GM23338 (cell line): ENCODE measurements around the gene BICC1. TPM values are rescaled to one million over a fixed set of nuclear protein-coding genes. Genes with fewer than 3 reads are reported as not detected.

ENCODE experiments used
- ATAC-seq: fragments of 200-7000 bp; cut with Tn5 transposase; 3 replicates; pipeline ENCODE4 v1.9.1; 2020
- DNase-seq: peaks from one replicate; pipeline ENCODE4 v3.0.0-alpha.2; 2015; ENCODE audit warnings: low spot score
- H2AFZ ChIP-seq: fragments of 200-600 bp; sonication (generic); 2 replicates; pipeline ENCODE4 v1.8.0; 2016; ENCODE audit warnings: antibody characterized with exemption, mild to moderate bottlenecking, moderate library complexity
- H3F3A ChIP-seq: fragments of 200-600 bp; sonication (generic); replicated peaks from 2 replicates; pipeline ENCODE4 v1.8.0; 2017; ENCODE audit warnings: antibody characterized with exemption, mixed run types, low read depth
- H3K27ac ChIP-seq: fragments of 200-600 bp; sonication (generic); 2 replicates; pipeline ENCODE4 v1.6.1; 2016; ENCODE audit warnings: low read depth
- H3K27me3 ChIP-seq: fragments of 200-600 bp; sonication (generic); 2 replicates; pipeline ENCODE4 v1.8.0; 2016; ENCODE audit warnings: mild to moderate bottlenecking, mixed run types, moderate library complexity; ENCODE audit not compliant: insufficient read depth
- H3K36me3 ChIP-seq: fragments of 200-600 bp; sonication (generic); 2 replicates; pipeline ENCODE4 v1.8.0; 2016; ENCODE audit warnings: mild to moderate bottlenecking; ENCODE audit not compliant: insufficient read depth
- H3K4me1 ChIP-seq: fragments of 200-600 bp; sonication (generic); 2 replicates; pipeline ENCODE4 v1.8.0; 2016; ENCODE audit warnings: mild to moderate bottlenecking, moderate library complexity; ENCODE audit not compliant: insufficient read depth
- H3K4me2 ChIP-seq: fragments of 200-600 bp; sonication (generic); 2 replicates; pipeline ENCODE4 v1.7.1; 2017; ENCODE audit warnings: mixed run types
- H3K4me3 ChIP-seq: fragments of 200-600 bp; sonication (generic); 2 replicates; pipeline ENCODE4 v1.6.1; 2016; ENCODE audit warnings: mixed run types
- H3K79me2 ChIP-seq: fragments of 200-600 bp; sonication (generic); replicated peaks from 2 replicates; pipeline ENCODE4 v1.8.0; 2017; ENCODE audit warnings: mild to moderate bottlenecking; ENCODE audit not compliant: insufficient read depth
- H3K9me2 ChIP-seq: fragments of 200-600 bp; sonication (generic); 2 replicates; pipeline ENCODE4 v1.8.0; 2017; ENCODE audit not compliant: insufficient read depth
- H4K20me1 ChIP-seq: fragments of 200-600 bp; sonication (generic); replicated peaks from 2 replicates; pipeline ENCODE4 v1.8.0; 2017; ENCODE audit warnings: mild to moderate bottlenecking; ENCODE audit not compliant: insufficient read depth
- H3K27ac Mint-ChIP-seq: 2 replicates; pipeline ENCODE4 v1.8.0; 2020; ENCODE audit warnings: inconsistent platforms, mild to moderate bottlenecking, moderate library complexity, mixed read lengths
- H3K27me3 Mint-ChIP-seq: 3 replicates; pipeline ENCODE4 v1.8.0; 2022; ENCODE audit warnings: low read depth, mild to moderate bottlenecking, moderate library complexity, mixed read lengths, inconsistent platforms; ENCODE audit not compliant: insufficient read depth, poor library complexity
- H3K36me3 Mint-ChIP-seq: 3 replicates; pipeline ENCODE4 v1.8.0; 2021; ENCODE audit warnings: low read depth, mild to moderate bottlenecking, inconsistent platforms, moderate library complexity, mixed read lengths
- H3K4me1 Mint-ChIP-seq: 3 replicates; pipeline ENCODE4 v1.8.0; 2020; ENCODE audit warnings: mild to moderate bottlenecking, inconsistent platforms, mixed read lengths
- H3K4me3 Mint-ChIP-seq: 3 replicates; pipeline ENCODE4 v1.8.0; 2021; ENCODE audit warnings: moderate library complexity, mild to moderate bottlenecking, inconsistent platforms, mixed read lengths
- H3K9me3 Mint-ChIP-seq: 3 replicates; pipeline ENCODE4 v1.8.0; 2020; ENCODE audit warnings: moderate library complexity, mild to moderate bottlenecking, inconsistent platforms, mixed read lengths
- CREB1 ChIP-seq: fragments of 250-450 bp; sonication (Bioruptor Pico); IDR thresholded peaks from 2 replicates; pipeline ENCODE4 v1.5.0; 2020; ENCODE audit warnings: low read depth, mild to moderate bottlenecking, moderate library complexity
- ETS1 ChIP-seq: IDR thresholded peaks from 2 replicates; pipeline ENCODE4 v1.6.1; 2016; ENCODE audit warnings: antibody characterized with exemption
- EZH2 ChIP-seq: fragments of 200-600 bp; sonication (generic); IDR thresholded peaks from one replicate; pipeline ENCODE4 v1.8.0; 2017; ENCODE audit warnings: antibody characterized with exemption, mild to moderate bottlenecking, low read depth; ENCODE audit not compliant: unreplicated experiment
- EZH2phosphoT487 ChIP-seq: fragments of 200-600 bp; sonication (generic); IDR thresholded peaks from one replicate; pipeline ENCODE4 v1.8.1; 2018; ENCODE audit warnings: antibody characterized with exemption; ENCODE audit not compliant: unreplicated experiment
- JUNB ChIP-seq: IDR thresholded peaks from one replicate; pipeline ENCODE4 v1.6.1; 2016; ENCODE audit warnings: antibody characterized with exemption; ENCODE audit not compliant: unreplicated experiment
- NANOG ChIP-seq: IDR thresholded peaks from 2 replicates; pipeline ENCODE4 v1.6.1; 2016; ENCODE audit warnings: antibody characterized with exemption, borderline replicate concordance
- POLR2AphosphoS5 ChIP-seq: IDR thresholded peaks from 2 replicates; pipeline ENCODE4 v1.6.1; 2016; ENCODE audit warnings: antibody characterized with exemption, low read depth
- STAT1 ChIP-seq: IDR thresholded peaks from one replicate; pipeline ENCODE4 v1.6.1; 2016; ENCODE audit warnings: antibody characterized with exemption; ENCODE audit not compliant: unreplicated experiment
- ZNF114 ChIP-seq: fragments of 250-450 bp; sonication (Bioruptor Pico); IDR thresholded peaks from 2 replicates; pipeline ENCODE4 v1.5.0; 2020; ENCODE audit warnings: mild to moderate bottlenecking, moderate library complexity
- ZNF331 ChIP-seq: fragments of 250-450 bp; sonication (Bioruptor Pico); IDR thresholded peaks from 2 replicates; pipeline ENCODE4 v1.5.0; 2020; ENCODE audit warnings: low read depth, mild to moderate bottlenecking, moderate library complexity
- polyA plus RNA-seq: library from polyadenylated mRNA; unstranded; fragments of >200 nt; fragmentation: Nextera tagmentation; extraction: Ambion mirVana; gene quantifications from 2 replicates; pipeline ENCODE4 v1.2.1, GENCODE V29; 2016
- total RNA-seq: library from RNA; depleted of rRNA; stranded (reverse); fragments of >200 nt; shearing (Covaris generic); gene quantifications from 2 replicates; pipeline ENCODE4 v1.2.3, GENCODE V29; 2014
- TF ChIP-seq, protein P1 (sequence below): IDR thresholded peaks from one replicate; pipeline ENCODE4 v1.6.1; 2018; ENCODE audit warnings: antibody characterized with exemption; ENCODE audit not compliant: unreplicated experiment
- TF ChIP-seq, protein P2 (sequence below): fragments of 250-450 bp; sonication (Bioruptor Pico); IDR thresholded peaks from 2 replicates; pipeline ENCODE4 v1.5.0; 2020; ENCODE audit warnings: mild to moderate bottlenecking, moderate library complexity

Gene BICC1
- total and polyA plus RNA-seq, 2 experiments from 2014 or later = 1.3 to 2.2 TPM

GRCh38 chr10:58582045-58582444 lies 69.4 kb downstream of the BICC1 start (continued):
- TF ChIP-seq STAT1 = no peak
- TF ChIP-seq EZH2 = no peak
- no peak for TF ChIP-seq ETS1

DNA sequence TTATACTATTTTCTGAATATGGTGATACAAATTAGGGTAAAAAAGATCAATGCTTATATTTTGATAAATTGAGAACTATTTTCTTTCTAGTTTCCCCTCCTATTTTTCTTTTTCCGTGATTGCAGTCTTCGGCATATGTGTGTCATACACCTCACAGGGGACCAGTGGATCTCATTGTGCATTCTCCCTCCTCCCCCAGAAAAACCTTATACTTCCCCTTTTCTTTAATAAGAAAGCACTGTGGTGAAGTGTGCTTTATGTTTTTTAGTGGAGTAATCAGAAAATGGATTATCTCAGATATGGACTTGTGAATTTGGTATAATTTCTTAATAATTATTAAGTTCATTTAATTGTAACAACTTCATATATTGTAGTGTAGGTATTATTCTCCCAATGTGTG lies 72.8 kb downstream of the BICC1 start:
- H3K4me3 Mint-ChIP-seq = no peak overlapping the region
- no peaks in the 10 kb centered on the region for H3K27me3 ChIP-seq
- TF ChIP-seq EZH2 (no peak), POLR2AphosphoS5 (no peak), CREB1 (no peak), ZNF331 (no peak), ZNF114 (CRISPR knock-in tag) (no peak), JUNB (no peak), ETS1 (no peak), NANOG (no peak), EZH2phosphoT487 (no peak)
- TF ChIP-seq, protein P1, sequence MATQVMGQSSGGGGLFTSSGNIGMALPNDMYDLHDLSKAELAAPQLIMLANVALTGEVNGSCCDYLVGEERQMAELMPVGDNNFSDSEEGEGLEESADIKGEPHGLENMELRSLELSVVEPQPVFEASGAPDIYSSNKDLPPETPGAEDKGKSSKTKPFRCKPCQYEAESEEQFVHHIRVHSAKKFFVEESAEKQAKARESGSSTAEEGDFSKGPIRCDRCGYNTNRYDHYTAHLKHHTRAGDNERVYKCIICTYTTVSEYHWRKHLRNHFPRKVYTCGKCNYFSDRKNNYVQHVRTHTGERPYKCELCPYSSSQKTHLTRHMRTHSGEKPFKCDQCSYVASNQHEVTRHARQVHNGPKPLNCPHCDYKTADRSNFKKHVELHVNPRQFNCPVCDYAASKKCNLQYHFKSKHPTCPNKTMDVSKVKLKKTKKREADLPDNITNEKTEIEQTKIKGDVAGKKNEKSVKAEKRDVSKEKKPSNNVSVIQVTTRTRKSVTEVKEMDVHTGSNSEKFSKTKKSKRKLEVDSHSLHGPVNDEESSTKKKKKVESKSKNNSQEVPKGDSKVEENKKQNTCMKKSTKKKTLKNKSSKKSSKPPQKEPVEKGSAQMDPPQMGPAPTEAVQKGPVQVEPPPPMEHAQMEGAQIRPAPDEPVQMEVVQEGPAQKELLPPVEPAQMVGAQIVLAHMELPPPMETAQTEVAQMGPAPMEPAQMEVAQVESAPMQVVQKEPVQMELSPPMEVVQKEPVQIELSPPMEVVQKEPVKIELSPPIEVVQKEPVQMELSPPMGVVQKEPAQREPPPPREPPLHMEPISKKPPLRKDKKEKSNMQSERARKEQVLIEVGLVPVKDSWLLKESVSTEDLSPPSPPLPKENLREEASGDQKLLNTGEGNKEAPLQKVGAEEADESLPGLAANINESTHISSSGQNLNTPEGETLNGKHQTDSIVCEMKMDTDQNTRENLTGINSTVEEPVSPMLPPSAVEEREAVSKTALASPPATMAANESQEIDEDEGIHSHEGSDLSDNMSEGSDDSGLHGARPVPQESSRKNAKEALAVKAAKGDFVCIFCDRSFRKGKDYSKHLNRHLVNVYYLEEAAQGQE = no peak
- TF ChIP-seq, protein P2, sequence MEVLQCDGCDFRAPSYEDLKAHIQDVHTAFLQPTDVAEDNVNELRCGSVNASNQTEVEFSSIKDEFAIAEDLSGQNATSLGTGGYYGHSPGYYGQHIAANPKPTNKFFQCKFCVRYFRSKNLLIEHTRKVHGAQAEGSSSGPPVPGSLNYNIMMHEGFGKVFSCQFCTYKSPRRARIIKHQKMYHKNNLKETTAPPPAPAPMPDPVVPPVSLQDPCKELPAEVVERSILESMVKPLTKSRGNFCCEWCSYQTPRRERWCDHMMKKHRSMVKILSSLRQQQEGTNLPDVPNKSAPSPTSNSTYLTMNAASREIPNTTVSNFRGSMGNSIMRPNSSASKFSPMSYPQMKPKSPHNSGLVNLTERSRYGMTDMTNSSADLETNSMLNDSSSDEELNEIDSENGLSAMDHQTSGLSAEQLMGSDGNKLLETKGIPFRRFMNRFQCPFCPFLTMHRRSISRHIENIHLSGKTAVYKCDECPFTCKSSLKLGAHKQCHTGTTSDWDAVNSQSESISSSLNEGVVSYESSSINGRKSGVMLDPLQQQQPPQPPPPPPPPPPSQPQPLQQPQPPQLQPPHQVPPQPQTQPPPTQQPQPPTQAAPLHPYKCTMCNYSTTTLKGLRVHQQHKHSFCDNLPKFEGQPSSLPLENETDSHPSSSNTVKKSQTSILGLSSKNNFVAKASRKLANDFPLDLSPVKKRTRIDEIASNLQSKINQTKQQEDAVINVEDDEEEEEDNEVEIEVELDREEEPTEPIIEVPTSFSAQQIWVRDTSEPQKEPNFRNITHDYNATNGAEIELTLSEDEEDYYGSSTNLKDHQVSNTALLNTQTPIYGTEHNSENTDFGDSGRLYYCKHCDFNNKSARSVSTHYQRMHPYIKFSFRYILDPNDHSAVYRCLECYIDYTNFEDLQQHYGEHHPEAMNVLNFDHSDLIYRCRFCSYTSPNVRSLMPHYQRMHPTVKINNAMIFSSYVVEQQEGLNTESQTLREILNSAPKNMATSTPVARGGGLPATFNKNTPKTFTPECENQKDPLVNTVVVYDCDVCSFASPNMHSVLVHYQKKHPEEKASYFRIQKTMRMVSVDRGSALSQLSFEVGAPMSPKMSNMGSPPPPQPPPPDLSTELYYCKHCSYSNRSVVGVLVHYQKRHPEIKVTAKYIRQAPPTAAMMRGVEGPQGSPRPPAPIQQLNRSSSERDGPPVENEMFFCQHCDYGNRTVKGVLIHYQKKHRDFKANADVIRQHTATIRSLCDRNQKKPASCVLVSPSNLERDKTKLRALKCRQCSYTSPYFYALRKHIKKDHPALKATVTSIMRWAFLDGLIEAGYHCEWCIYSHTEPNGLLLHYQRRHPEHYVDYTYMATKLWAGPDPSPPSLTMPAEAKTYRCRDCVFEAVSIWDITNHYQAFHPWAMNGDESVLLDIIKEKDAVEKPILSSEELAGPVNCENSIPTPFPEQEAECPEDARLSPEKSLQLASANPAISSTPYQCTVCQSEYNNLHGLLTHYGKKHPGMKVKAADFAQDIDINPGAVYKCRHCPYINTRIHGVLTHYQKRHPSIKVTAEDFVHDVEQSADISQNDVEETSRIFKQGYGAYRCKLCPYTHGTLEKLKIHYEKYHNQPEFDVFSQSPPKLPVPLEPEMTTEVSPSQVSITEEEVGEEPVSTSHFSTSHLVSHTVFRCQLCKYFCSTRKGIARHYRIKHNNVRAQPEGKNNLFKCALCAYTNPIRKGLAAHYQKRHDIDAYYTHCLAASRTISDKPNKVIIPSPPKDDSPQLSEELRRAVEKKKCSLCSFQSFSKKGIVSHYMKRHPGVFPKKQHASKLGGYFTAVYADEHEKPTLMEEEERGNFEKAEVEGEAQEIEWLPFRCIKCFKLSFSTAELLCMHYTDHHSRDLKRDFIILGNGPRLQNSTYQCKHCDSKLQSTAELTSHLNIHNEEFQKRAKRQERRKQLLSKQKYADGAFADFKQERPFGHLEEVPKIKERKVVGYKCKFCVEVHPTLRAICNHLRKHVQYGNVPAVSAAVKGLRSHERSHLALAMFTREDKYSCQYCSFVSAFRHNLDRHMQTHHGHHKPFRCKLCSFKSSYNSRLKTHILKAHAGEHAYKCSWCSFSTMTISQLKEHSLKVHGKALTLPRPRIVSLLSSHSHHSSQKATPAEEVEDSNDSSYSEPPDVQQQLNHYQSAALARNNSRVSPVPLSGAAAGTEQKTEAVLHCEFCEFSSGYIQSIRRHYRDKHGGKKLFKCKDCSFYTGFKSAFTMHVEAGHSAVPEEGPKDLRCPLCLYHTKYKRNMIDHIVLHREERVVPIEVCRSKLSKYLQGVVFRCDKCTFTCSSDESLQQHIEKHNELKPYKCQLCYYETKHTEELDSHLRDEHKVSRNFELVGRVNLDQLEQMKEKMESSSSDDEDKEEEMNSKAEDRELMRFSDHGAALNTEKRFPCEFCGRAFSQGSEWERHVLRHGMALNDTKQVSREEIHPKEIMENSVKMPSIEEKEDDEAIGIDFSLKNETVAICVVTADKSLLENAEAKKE (CRISPR knock-in tag) = no peak

More for the DNA sequence above, 72.8 kb downstream of the BICC1 start:
- H3K4me3 ChIP-seq = no peak overlapping the region
- H3F3A ChIP-seq = no peaks in the 10 kb centered on the region
- H3K4me1 Mint-ChIP-seq = no peaks in the 10 kb centered on the region; the same call in 2 of the 3 replicates
- no peaks in the 10 kb centered on the region for H3K27me3 Mint-ChIP-seq
- no peak overlapping the region for H2AFZ ChIP-seq
- H3K4me2 ChIP-seq = no peak overlapping the region
- no peaks in the 10 kb centered on the region for H3K79me2 ChIP-seq
- H3K36me3 ChIP-seq = no peaks in the 10 kb centered on the region
- H3K9me2 ChIP-seq = no peaks in the 10 kb centered on the region
- no peak overlapping the region for H3K27ac Mint-ChIP-seq
- no peaks in the 10 kb centered on the region for H4K20me1 ChIP-seq
- peaks cover 4% of the 10 kb centered on the region; the same call in 2 of the 3 replicates for H3K9me3 Mint-ChIP-seq
- no peak for ATAC-seq
- no peak overlapping the region for H3K27ac ChIP-seq
- no peaks in the 10 kb centered on the region for H3K4me1 ChIP-seq
- no peak for DNase-seq
- no peaks in the 10 kb centered on the region for H3K36me3 Mint-ChIP-seq
